Body of pancreas (tissue), 4 donors: Measurements from ENCODE around the gene TRIM71. TPM values are rescaled to one million over a fixed set of nuclear protein-coding genes. Genes with fewer than 3 reads are reported as not detected.

Experiments
- ATAC-seq: fragments of 150-250 bp; one replicate; pipeline ENCODE4 v1.9.1; 2016
- DNase-seq, 4 donors: peaks; one replicate each; pipeline ENCODE4 v3.0.0-alpha.2; 2019
- H3K27ac ChIP-seq, 4 donors: fragments of 200-600 bp; sonication (generic); 1 replicate in 3 of 4; 2 replicates in 1 of 4; pipeline versions ENCODE4 v1.5.1 to v1.6.1; 2016 to 2019; ENCODE audit warnings: mild to moderate bottlenecking in 1 of 4, mixed read lengths in 1 of 4, moderate library complexity in 1 of 4
- H3K27me3 ChIP-seq, 2 donors: fragments of 200-600 bp; sonication (generic); one replicate each; pipeline ENCODE4 v1.6.0; 2016; ENCODE audit warnings: mild to moderate bottlenecking in 1 of 2
- H3K36me3 ChIP-seq, 2 donors: fragments of 200-600 bp; sonication (generic); replicated peaks in 1 of 2; 2 replicates each; pipeline ENCODE4 v1.5.1; 2016; ENCODE audit warnings: low read depth in 2 of 2; ENCODE audit not compliant: insufficient read depth in 1 of 2
- H3K4me1 ChIP-seq: fragments of 200-600 bp; sonication (generic); one replicate; pipeline ENCODE4 v1.6.0; 2016
- H3K4me3 ChIP-seq, 2 donors: fragments of 200-600 bp; sonication (generic); 1 replicate in 1 of 2; 2 replicates in 1 of 2; pipeline ENCODE4 v1.5.1; 2016 to 2019
- H3K9me3 ChIP-seq, 3 donors: fragments of 200-600 bp; sonication (generic); 1 replicate in 2 of 3; 2 replicates in 1 of 3; pipeline ENCODE4 v1.5.1; 2016
- CTCF ChIP-seq, 7 experiments: fragments of 450-650 bp in 4 of 7; fragments of 200-600 bp in 3 of 7; sonication (generic) in 3 of 7; IDR thresholded peaks; one replicate each; pipeline ENCODE4 v1.5.1; 2016 to 2019; ENCODE audit warnings: antibody characterized with exemption in 7 of 7
- POLR2A ChIP-seq, 3 donors: fragments of 450-650 bp; IDR thresholded peaks; one replicate each; pipeline ENCODE4 v1.6.1; 2016; ENCODE audit warnings: antibody characterized with exemption in 3 of 3, mild to moderate bottlenecking in 2 of 3
- WGBS, 2 donors: methylation state at CpG; one replicate each; pipeline ENCODE4 v1.1.5; 2017; 5-methylcytosine and 5-hydroxymethylcytosine counted together
- intact Hi-C: fragments of 100-400 bp; cut with DNase I; formaldehyde crosslinking; loops from one replicate; pipeline ENCODE4 v1.15.1; 2023
- total RNA-seq, 2 donors: library from RNA; depleted of rRNA; stranded (reverse); fragments of >200 nt; gene quantifications; one replicate each; pipeline ENCODE4 v1.1.0, GENCODE V29; 2016

The TRIM71 gene
- total RNA-seq, 2 donors from 2014 or later, result not detected

- no peak for TF ChIP-seq CTCF (IDR thresholded peaks at IDR 0.05)
- no peak for TF ChIP-seq POLR2A (IDR thresholded peaks at IDR 0.05)
- no peak for ATAC-seq
- Histone ChIP-seq H3K27ac (no peak overlapping the region), H3K27me3 (no peaks in the 10 kb centered on the region), H3K36me3 (no peaks in the 10 kb centered on the region), H3K4me3 (no peak overlapping the region), H3K4me1 (no peaks in the 10 kb centered on the region), H3K9me3 (no peaks in the 10 kb centered on the region)
- WGBS, 2 donors, result 66 to 68% methylated on average over 2 of the region's 2 CpGs
- no peak for DNase-seq
- intact Hi-C loops, result no loop called here
Observed at GRCh38 chr3:32894977-32895376, 77.2 kb downstream of the TRIM71 start.

GRCh38 chr3:32895701-32896100 is 77.9 kb downstream of the TRIM71 start:
- intact Hi-C loops, result no loop called here
- no peak for DNase-seq
- ATAC-seq, result no peak
- Histone ChIP-seq H3K27me3 (no peaks in the 10 kb centered on the region), H3K4me1 (no peaks in the 10 kb centered on the region), H3K4me3 (no peak overlapping the region), H3K36me3 (no peaks in the 10 kb centered on the region), H3K9me3 (no peaks in the 10 kb centered on the region), H3K27ac (no peak overlapping the region)
- TF ChIP-seq CTCF (IDR thresholded peaks at IDR 0.05) (no peak), POLR2A (IDR thresholded peaks at IDR 0.05) (no peak)
- 83 to 85% methylated on average over 2 of the region's 2 CpGs for WGBS, 2 donors

GRCh38 chr3:32896143-32896542 is 78.3 kb downstream of the TRIM71 start:
- Histone ChIP-seq H3K27ac (no peak overlapping the region), H3K27me3 (no peaks in the 10 kb centered on the region), H3K4me3 (no peak overlapping the region), H3K36me3 (no peaks in the 10 kb centered on the region), H3K4me1 (no peaks in the 10 kb centered on the region), H3K9me3 (no peaks in the 10 kb centered on the region)
- intact Hi-C loops, result no loop called here
- TF ChIP-seq CTCF (IDR thresholded peaks at IDR 0.05), result no peak
- no peak for TF ChIP-seq POLR2A (IDR thresholded peaks at IDR 0.05)
- ATAC-seq (no peak), DNase-seq (no peak)
- 59 to 71% methylated on average over 4 of the region's 4 CpGs for WGBS, 2 donors

GRCh38 chr3:32897001-32897601 is 79.3 kb downstream of the TRIM71 start:
- no peak overlapping the region for H3K4me3 ChIP-seq
- 75 to 76% methylated on average over 8 of the region's 8 CpGs for WGBS, 2 donors
- no peak for ATAC-seq

More at GRCh38 chr3:32897001-32897601, 79.3 kb downstream of the TRIM71 start:
- H3K27me3 ChIP-seq, result no peaks in the 10 kb centered on the region
- intact Hi-C loops, result no loop called here
- no peak for TF ChIP-seq CTCF (IDR thresholded peaks at IDR 0.05)
- DNase-seq, result no peak
- no peaks in the 10 kb centered on the region for H3K36me3 ChIP-seq
- H3K9me3 ChIP-seq, result no peaks in the 10 kb centered on the region
- no peaks in the 10 kb centered on the region for H3K4me1 ChIP-seq
- H3K27ac ChIP-seq, result no peak overlapping the region
